ENCODE data around the gene AKT1S1.

GRCh38 chr19:49858088-49858985 lies 18.8 kb downstream of the AKT1S1 start:
- no peak for TF ChIP-seq GATA2 (IDR thresholded peaks at IDR 0.05; ENCODE audit: low read depth, low read length)
- no peak for TF ChIP-seq GATA3 (IDR thresholded peaks at IDR 0.05; ENCODE audit: low read depth, low read length)
